GM12873 (cell line): Measurements from ENCODE around the gene GPNMB.

Source experiments
- TF ChIP-seq, protein P1 (sequence below): IDR thresholded peaks from 2 replicates; pipeline ENCODE4 v1.5.1; 2012; ENCODE audit warnings: low read depth, mild to moderate bottlenecking, moderate library complexity, low read length, control low read depth; ENCODE audit not compliant: insufficient read depth; ENCODE audit errors: missing control alignments

The GPNMB gene

DNA sequence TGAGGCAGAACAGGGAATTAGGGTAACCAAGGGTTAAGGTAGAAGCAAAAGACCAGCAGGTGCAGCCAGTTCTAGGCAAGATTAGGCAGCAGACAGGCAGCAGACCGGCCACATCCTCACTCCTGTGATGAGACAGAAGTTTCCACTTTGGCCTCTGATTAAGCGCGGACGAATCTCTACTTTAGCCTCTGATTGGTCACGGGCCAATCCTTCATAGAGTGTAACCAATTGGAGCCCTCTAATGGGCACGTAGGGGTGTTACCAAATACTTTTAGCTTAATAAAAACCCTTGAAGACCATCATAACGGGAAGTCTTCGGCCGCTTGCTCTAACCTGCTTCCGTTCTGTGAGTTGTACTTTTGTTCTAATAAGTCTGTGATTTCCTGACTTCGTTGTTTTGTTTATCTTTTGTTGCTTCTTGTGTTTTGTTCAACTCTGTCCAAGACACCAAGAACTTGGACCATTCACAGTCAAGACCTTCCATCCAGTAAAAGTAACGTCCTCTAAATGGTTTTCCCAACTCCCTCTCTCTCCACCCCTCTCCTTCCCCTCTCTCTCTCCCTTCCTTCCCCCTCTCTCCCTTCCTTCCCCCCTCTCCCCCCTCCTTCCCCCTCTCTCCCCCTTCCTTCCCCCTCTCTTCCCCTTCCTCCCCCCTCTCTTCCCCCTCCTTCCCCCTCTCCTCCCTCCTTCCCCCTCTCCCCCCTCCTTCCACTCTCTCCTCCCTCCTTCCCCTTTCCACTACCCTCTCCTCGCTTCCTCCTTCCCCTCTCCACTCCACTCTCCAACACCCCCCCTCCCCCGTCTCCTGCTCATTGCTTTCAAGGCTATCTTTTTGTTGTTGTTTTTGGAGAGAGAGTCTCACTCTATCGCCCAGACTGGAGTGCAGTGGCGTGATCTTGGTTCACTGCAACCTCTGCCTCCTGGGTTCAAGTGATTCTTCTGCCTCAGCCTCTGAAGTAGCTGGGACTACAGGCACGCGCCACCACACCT, 39.4 kb downstream of the GPNMB start:
- TF ChIP-seq, protein P1, sequence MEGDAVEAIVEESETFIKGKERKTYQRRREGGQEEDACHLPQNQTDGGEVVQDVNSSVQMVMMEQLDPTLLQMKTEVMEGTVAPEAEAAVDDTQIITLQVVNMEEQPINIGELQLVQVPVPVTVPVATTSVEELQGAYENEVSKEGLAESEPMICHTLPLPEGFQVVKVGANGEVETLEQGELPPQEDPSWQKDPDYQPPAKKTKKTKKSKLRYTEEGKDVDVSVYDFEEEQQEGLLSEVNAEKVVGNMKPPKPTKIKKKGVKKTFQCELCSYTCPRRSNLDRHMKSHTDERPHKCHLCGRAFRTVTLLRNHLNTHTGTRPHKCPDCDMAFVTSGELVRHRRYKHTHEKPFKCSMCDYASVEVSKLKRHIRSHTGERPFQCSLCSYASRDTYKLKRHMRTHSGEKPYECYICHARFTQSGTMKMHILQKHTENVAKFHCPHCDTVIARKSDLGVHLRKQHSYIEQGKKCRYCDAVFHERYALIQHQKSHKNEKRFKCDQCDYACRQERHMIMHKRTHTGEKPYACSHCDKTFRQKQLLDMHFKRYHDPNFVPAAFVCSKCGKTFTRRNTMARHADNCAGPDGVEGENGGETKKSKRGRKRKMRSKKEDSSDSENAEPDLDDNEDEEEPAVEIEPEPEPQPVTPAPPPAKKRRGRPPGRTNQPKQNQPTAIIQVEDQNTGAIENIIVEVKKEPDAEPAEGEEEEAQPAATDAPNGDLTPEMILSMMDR, result no peak

DNA sequence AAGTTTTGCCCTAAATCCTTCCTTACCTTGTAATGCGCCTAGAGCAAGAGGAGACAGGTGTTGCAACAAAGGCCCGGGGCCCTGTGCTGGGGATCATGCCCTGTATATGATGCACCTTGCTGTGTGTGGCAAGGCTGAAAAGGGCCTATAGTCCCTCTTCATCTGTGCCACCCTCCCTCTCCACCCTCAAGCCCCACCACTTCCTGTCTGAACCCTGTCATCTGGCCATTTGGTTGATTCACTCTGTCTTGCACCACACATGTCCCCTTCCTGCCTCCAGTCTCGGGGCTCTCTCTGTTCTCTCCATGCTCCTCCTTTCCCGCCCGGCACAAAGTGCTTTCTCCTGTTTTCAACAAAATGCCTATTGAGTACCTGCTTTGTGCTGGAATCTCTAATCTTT, 41.0 kb downstream of the GPNMB start:
- TF ChIP-seq, protein P1, result no peak

DNA sequence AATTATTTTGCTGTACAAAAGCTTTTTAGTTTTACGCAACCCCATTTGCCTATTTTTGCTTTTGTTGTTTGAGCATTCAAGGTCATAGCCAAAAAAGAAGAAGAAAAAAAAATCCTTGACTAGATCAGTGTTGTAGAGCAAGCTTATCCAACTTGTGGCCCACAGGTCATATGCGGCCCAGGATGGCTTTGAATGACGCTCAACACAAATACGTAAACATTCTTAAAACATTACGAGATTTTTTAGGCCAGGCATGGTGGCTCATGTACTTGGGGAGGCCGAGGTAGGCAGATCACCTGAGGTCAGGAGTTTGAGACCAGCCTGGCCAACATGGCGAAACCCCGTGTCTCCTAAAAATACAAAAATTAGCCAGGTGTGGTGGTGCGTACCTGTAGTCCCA, 44.4 kb downstream of the GPNMB start:
- TF ChIP-seq, protein P1, result no peak

DNA sequence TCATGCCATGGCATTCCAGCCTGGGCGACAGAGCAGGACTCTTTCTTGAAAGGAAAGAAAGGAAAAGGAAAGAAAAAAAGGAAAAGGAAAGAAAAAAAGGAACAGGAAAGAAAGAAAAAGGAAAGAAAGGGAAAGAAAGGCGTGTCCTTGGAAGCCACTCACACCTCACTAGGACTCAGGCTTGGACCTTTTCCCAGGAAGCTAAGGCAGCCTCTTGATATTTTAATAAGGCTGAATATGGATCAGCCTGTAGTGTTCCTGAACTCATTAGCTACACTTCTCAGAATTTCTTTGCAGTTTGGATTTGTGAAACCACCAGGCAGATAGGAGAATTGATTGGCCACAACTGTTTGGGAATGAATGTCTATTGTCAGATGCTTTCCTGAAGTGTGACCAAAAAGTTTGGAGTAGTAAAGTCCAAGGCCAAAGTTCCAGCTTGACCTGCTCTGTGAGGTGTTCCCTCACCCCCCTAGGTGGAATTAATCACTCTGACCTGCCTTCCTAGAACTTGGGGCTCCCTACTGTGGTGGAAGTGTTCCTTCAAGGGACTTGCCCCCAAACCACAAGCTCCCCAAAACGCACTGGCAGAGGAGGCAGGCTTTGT, 45.5 kb downstream of the GPNMB start:
- TF ChIP-seq, protein P1, result no peak

DNA sequence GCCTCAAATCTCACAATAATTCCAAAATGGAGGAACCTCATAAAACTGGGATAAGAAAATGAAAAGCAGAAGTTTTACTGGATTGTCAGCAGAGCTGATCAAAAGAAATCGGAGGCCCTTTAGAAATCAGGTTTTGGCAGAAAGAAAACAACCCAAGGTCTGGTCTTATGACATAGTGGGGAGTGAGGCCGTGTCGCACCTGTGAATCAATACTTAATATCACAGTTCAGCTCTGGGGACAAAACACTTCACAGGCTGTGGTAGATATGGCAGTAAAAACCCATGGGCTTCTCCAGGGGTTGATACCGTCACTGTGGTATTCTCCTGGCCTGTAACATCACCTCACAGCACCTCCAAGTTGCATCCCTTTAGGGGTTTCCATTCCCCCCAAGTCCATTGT, 46.0 kb downstream of the GPNMB start:
- TF ChIP-seq, protein P1, result no peak

DNA sequence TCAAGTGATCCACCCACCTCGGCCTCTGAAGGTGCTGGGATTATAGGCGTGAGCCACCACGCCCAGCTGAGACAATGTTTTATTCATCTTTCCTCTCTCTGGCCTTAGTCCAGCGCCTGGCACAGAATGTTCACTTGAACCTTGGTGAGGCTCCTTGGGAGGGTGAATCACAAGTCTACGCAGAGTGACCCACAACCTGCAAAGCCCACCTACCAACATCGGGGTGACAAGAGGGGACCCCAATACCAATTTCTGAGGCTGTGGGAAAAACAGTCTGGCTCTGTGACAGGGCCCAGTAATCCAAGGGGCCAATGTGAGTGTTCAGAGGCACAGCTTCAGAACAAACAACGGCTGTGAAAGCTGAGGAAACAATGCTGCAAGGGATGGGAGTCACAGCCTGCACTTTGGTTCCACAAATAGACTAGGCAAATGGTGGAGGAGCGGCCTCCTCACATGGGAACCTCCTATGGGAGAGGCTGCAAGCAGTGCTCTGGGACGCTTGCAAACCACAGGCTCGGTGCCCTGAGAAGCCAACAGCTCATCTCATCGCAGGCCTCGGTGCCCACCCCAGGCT, 47.0 kb downstream of the GPNMB start:
- TF ChIP-seq, protein P1, result no peak
